Osteocyte (in vitro differentiated cells): ENCODE results near the gene BABAM2. TPM values are rescaled to one million over a fixed set of nuclear protein-coding genes. Genes with fewer than 3 reads are reported as not detected.
A peak's percentile ranks its signal among the peaks of the same experiment; 100 is the strongest.

ENCODE experiments used
- DNase-seq: peaks from one replicate; pipeline ENCODE4 v3.0.0; 2021; ENCODE audit warnings: mixed read lengths; ENCODE audit not compliant: unreplicated experiment; ENCODE audit errors: extremely low spot score
- H3K27ac Mint-ChIP-seq: one replicate; pipeline ENCODE4 v1.8.0; 2021; ENCODE audit warnings: mild to moderate bottlenecking, mixed read lengths; ENCODE audit not compliant: unreplicated experiment
- H3K27me3 Mint-ChIP-seq: one replicate; pipeline ENCODE4 v1.8.0; 2021; ENCODE audit warnings: mixed read lengths; ENCODE audit not compliant: unreplicated experiment
- H3K36me3 Mint-ChIP-seq: one replicate; pipeline ENCODE4 v1.8.0; 2021; ENCODE audit warnings: mixed read lengths; ENCODE audit not compliant: unreplicated experiment
- H3K4me1 Mint-ChIP-seq: one replicate; pipeline ENCODE4 v1.8.0; 2021; ENCODE audit warnings: mixed read lengths; ENCODE audit not compliant: unreplicated experiment
- H3K4me3 Mint-ChIP-seq: one replicate; pipeline ENCODE4 v1.8.0; 2021; ENCODE audit warnings: mild to moderate bottlenecking, moderate library complexity, mixed read lengths; ENCODE audit not compliant: unreplicated experiment
- H3K9me3 Mint-ChIP-seq: one replicate; pipeline ENCODE4 v1.8.0; 2021; ENCODE audit warnings: mixed read lengths; ENCODE audit not compliant: unreplicated experiment
- total RNA-seq: library from RNA; stranded (reverse); gene quantifications from 2 replicates; pipeline ENCODE4 v1.2.1, GENCODE V29; 2021
- TF ChIP-seq, protein P1 (sequence below): fragments of 200-600 bp; sonication (generic); IDR thresholded peaks from 2 replicates; pipeline ENCODE4 v1.5.0; 2021; ENCODE audit warnings: antibody characterized with exemption, mild to moderate bottlenecking, moderate library complexity

BABAM2 gene
- total RNA-seq, 1 donor from 2014 or later, result 43.6 TPM

DNA sequence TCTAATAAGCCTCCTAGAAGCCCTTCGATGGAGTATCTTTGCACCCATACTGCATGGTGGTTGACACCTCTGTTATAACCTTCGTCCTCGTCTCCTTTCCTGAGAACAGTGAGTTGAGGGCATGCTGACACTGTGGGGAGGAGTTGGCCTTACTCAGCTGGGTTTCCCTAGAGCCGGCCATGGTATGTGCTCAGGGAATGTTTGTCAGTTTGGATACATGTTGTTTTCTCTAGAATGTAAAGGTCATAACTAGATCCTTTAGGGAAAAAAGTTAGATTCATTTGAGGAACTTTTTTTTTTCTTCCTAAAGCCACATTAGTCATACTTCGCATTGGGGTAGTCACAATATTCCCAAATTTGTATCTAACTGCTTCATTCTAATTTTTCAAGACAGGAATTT lies 396.1 kb downstream of the BABAM2 start:
- peak overlapping the region; percentile 93 for H3K27ac Mint-ChIP-seq
- TF ChIP-seq, protein P1, sequence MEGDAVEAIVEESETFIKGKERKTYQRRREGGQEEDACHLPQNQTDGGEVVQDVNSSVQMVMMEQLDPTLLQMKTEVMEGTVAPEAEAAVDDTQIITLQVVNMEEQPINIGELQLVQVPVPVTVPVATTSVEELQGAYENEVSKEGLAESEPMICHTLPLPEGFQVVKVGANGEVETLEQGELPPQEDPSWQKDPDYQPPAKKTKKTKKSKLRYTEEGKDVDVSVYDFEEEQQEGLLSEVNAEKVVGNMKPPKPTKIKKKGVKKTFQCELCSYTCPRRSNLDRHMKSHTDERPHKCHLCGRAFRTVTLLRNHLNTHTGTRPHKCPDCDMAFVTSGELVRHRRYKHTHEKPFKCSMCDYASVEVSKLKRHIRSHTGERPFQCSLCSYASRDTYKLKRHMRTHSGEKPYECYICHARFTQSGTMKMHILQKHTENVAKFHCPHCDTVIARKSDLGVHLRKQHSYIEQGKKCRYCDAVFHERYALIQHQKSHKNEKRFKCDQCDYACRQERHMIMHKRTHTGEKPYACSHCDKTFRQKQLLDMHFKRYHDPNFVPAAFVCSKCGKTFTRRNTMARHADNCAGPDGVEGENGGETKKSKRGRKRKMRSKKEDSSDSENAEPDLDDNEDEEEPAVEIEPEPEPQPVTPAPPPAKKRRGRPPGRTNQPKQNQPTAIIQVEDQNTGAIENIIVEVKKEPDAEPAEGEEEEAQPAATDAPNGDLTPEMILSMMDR, result no peak
- no peak overlapping the region for H3K4me3 Mint-ChIP-seq
- H3K27me3 Mint-ChIP-seq, result no peaks in the 10 kb centered on the region
- no peaks in the 10 kb centered on the region for H3K9me3 Mint-ChIP-seq
- DNase-seq, result no peak
- H3K36me3 Mint-ChIP-seq, result peaks cover 3% of the 10 kb centered on the region
- H3K4me1 Mint-ChIP-seq, result peaks cover 26% of the 10 kb centered on the region

DNA sequence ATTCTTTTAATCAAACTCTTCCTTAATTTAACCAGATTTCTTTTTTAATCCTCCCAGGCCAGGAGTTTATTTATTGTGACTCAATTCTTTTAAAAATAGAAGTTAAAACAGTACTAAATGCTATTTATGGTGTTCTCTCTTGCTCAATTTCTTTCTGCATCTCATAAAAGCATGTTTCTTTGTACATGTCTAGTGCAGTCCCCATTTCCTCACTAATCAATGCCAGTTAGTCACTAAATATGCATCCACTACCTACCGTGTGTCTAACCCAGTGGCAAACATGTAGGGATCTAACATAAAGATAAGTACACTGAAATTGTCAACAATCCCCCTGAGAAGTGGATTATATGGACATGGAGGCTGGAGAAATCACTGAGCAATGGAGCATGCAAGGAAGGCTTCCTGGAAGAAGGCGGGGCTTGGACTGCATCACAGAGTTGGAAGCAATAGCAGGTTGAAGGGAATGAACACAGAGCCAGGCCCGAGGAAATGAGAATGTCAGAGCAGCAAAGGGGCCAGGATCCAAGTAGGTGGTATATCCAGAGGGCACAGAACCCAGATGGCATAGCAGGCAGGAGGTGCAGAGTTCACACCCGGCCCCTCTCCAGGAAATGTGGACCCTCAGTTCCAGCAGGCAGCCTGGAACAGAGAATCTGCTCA lies 396.9 kb downstream of the BABAM2 start:
- TF ChIP-seq, protein P1, result no peak
- H3K27ac Mint-ChIP-seq, result peak overlapping the region; percentile 93
- DNase-seq, result no peak
- H3K4me3 Mint-ChIP-seq, result no peak overlapping the region
- no peaks in the 10 kb centered on the region for H3K9me3 Mint-ChIP-seq
- H3K36me3 Mint-ChIP-seq, result peaks cover 3% of the 10 kb centered on the region
- no peaks in the 10 kb centered on the region for H3K27me3 Mint-ChIP-seq
- H3K4me1 Mint-ChIP-seq, result peaks cover 31% of the 10 kb centered on the region

DNA sequence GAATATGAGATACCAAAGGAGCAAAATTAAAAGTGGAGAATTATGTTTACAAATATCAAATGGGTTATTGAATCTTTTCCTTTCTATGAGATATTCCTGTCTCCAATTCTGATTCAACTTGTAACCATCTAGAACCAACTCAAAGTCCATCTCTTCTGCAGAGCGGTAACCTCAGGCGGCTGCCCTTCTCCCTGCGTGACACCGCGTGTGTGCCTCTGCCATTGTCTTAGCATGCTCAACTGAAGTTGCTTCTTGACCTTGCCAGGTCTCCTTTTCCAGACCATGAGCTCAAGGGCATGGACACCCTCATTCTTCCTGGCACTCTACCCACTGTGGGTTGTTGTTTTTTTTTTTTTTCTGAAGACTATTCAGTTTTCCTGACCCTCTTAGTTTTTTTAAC lies 398.1 kb downstream of the BABAM2 start:
- H3K9me3 Mint-ChIP-seq, result no peaks in the 10 kb centered on the region
- TF ChIP-seq, protein P1, result no peak
- peaks cover 3% of the 10 kb centered on the region for H3K36me3 Mint-ChIP-seq
- no peak overlapping the region for H3K4me3 Mint-ChIP-seq
- no peaks in the 10 kb centered on the region for H3K27me3 Mint-ChIP-seq
- H3K4me1 Mint-ChIP-seq, result peaks cover 42% of the 10 kb centered on the region
- H3K27ac Mint-ChIP-seq, result no peak overlapping the region
- DNase-seq, result peak; percentile 60

DNA sequence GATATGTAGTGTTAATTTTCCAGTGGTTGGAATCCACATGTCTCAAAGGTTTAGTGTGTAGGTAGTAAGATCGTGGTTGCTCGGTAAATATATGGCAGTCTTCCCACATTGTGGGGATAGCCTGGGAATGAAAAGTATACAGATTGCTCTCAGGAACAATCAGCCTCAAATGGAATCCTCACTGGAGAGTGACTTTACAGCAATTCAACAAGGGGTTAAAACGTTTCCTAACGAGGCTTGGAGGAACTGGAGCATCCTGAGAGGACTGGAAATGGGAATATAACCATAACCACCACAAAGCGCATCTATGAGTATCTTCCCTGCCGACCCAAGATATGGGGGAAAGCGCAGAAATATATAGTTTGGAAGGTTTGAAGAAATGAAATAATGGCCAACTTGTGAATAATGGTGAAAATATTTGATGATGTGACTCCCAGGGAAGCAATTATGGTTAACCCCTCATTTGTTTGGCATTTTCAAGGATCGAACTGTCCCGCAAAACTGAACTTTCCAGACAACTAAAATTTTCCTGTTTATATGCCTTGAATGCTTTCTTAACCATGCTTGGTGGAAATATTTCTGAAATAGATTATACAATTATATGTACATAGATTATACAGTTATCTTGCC lies 401.4 kb downstream of the BABAM2 start:
- H3K4me1 Mint-ChIP-seq, result peaks cover 55% of the 10 kb centered on the region
- H3K27ac Mint-ChIP-seq, result peak overlapping the region; percentile 62
- TF ChIP-seq, protein P1, result no peak
- H3K9me3 Mint-ChIP-seq, result no peaks in the 10 kb centered on the region
- H3K27me3 Mint-ChIP-seq, result no peaks in the 10 kb centered on the region
- no peak for DNase-seq
- no peak overlapping the region for H3K4me3 Mint-ChIP-seq
- peaks cover 3% of the 10 kb centered on the region for H3K36me3 Mint-ChIP-seq

DNA sequence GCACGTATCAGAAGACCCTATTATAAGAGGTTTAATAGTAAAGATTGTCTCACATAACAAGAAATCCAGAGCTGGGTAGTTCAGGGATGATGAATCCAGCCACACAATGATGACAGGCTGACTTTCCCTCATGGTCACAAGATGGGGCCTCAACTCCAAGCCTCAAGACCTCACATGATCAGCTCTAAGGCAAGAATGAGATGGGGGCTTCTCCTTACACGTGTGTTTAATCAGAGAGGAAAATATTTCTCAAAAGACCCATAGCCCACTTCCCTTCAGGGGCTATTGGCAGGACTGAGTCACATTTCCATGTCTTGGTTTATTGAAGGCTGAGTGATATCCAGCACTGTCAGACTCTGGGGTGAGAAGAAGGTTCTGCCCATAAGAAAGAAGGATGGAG lies 402.0 kb downstream of the BABAM2 start:
- no peaks in the 10 kb centered on the region for H3K27me3 Mint-ChIP-seq

More for the DNA sequence above, 402.0 kb downstream of the BABAM2 start:
- H3K27ac Mint-ChIP-seq, result no peak overlapping the region
- H3K36me3 Mint-ChIP-seq, result peaks cover 3% of the 10 kb centered on the region
- no peaks in the 10 kb centered on the region for H3K9me3 Mint-ChIP-seq
- H3K4me3 Mint-ChIP-seq, result no peak overlapping the region
- H3K4me1 Mint-ChIP-seq, result peaks cover 52% of the 10 kb centered on the region
- DNase-seq, result peak; percentile 11
- TF ChIP-seq, protein P1, result no peak
